HG03108 (cell line): ENCODE data around the gene TSPEAR.

ENCODE experiments used
- ATAC-seq: cut with Tn5 transposase; IDR thresholded peaks from one replicate; pipeline ENCODE4 v1.9.1; 2021; ENCODE audit warnings: moderate library complexity; ENCODE audit not compliant: unreplicated experiment

Gene TSPEAR

GRCh38 chr21:44478801-44479167 lies 232.6 kb downstream of the TSPEAR start:
- no peak for ATAC-seq

DNA sequence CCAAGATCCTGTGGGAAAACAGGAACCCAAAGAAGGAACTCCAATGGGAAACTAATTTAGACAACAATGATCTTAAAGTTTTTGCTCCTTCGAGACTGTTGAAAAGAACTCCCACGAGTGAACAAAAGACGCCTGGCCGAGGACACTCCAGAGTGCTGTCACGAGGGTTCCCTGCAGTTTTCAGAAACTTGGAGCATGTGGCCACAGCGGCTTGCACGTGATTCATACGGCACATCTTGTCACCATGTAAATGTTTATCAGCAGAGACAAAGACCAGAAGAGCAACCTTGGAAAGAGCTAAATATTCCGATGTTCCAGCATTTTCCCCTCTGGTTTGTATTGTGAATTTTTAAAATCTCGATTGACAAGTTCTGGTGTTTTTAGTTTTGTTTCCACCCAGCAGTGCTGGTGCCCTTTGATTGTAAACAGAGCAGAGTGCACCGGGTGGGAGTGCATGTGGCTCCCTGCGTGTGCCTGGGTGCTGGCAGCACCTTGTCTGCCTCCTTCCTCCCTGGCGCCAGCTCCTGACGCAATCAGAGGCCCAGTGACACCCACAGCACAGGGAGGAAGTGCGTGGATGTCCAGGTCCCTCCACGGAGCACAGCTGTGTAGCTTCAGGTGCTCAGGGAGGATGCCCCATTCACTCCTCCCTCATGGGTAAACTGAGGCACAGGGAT lies 233.1 kb downstream of the TSPEAR start:
- no peak for ATAC-seq

GRCh38 chr21:44477712-44478111 lies 233.7 kb downstream of the TSPEAR start:
- no peak for ATAC-seq

GRCh38 chr21:44477131-44477530 lies 234.2 kb downstream of the TSPEAR start:
- ATAC-seq: no peak

DNA sequence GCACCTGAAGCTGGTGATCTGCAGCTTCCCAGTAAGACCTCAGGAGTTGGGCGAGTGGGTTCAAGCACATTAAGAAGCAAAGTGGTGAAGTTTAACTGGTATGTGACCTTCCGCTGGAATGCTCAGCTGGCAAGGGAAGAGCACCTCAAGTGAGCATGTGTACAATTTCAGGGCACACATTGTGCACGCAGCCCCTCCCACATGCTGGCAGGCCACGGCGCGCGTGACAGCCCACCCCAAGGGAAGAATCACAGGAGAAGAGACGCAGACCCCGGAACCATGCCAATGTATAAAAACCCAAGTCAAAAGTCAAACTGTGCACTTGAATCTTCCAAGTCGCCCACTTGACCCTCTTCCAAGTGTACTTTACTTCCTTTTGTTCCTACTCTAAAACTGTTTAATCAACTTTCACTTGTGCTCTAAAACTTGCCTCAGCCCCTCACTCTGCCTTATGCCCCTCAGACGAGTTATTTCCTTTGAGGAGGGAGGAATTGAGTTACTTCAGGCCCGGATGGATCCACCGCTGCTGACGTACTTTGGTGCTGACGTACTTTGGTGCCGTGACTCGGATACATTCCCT lies 236.0 kb downstream of the TSPEAR start:
- no peak for ATAC-seq

GRCh38 chr21:44473915-44474555 lies 237.3 kb downstream of the TSPEAR start:
- ATAC-seq: no peak

DNA sequence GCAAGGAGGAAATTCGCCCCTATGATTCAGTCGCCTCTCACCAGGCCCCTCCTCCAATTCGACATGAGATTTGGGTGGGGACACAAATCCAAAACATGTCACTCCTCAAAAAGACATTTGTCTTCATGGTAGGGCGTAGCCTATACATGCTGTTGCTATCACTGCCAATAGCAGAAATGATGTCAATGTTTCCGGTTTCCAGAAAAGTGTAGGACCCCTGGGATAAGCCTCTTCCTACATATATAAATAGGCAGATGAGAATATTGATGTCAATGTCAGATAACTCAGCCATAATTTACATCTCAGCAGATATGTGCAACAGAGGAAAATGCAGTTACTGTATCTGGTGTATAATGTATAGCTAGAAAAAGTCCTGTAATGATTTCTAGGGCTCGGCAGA lies 239.4 kb downstream of the TSPEAR start:
- ATAC-seq: no peak

GRCh38 chr21:44471341-44471740 lies 240.0 kb downstream of the TSPEAR start:
- ATAC-seq: no peak

- no peak for ATAC-seq
Measured at GRCh38 chr21:44467859-44468195, 243.5 kb downstream of the TSPEAR start.

- no peak for ATAC-seq
Measured at GRCh38 chr21:44466996-44467858, 244.1 kb downstream of the TSPEAR start.

DNA sequence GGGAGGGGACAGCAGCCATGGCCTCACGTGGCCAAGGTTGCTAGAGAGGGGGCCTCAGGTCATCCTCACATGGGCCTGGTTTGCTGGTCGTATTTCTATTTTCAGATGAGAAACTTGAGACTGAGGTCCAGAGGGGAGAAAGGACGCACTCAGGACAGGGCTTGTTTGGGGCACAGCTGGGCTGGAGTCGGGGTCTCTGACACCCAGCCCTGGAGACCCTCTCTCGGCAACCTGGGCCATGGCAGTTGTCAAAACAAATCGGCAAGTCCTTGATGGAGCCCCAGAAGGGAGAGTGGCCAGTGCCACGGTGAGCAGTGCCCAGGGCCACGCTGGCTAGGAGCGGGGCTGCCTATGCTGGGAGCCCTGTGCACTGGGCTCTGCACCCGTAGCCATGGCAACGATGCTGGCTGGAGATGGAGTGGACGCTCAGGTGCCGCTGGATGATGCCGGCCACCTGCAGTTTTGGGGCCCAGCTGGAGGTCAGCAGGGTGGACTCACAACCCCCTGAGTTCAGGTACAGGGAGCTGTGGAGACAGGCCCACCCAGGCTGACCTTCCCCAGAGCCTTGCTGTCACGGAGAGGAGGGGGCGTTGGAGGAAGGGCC lies 244.9 kb downstream of the TSPEAR start:
- ATAC-seq: no peak

DNA sequence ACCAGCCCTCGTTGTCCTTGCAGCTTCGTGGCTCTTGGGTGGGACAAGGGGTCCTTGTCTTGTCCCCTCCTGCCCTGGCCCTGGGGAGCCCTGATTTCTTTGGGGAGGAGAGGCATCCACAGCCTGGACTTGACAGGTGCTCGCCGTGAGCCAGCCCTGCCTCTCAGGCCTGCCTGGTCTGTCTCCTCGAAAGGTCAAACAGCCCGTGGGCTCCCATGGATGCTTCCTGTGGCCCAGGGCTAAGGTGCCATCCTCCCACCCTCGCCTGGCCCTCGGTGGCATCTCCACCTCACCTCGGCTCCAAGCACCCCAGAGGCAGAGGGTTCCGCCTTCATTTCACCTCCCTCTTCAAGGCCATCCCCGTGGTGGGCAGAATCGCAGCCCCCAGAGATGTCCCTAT lies 247.0 kb downstream of the TSPEAR start:
- no peak for ATAC-seq

GRCh38 chr21:44463724-44464123 lies 247.6 kb downstream of the TSPEAR start:
- ATAC-seq: no peak

- no peak for ATAC-seq
Measured at GRCh38 chr21:44462834-44463200, 248.6 kb downstream of the TSPEAR start.

GRCh38 chr21:44462086-44462833 lies 249.1 kb downstream of the TSPEAR start:
- no peak for ATAC-seq

- no peak for ATAC-seq
Measured at GRCh38 chr21:44461464-44462001, 249.8 kb downstream of the TSPEAR start.

DNA sequence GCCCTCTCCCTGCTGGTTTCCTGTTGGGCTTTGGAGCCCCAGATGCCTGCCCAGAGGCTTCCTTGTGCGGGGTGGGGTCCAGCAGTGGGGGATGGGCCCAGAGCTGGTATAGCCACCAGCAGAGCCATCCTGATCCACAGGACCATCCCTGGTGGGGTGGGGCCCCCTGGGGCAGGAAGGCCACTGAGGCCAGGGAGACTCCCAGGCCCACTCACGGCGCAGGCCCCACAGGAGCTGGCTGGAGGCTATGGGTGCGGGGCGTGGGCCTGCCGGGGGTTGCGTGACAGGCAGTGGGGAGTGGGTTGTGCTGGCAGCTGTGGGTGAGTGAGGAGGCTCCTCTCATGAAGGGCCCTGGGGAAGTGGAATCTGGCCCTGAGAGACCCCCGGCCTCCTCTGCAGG lies 250.4 kb downstream of the TSPEAR start:
- ATAC-seq: no peak

GRCh38 chr21:44460441-44460755 lies 251.0 kb downstream of the TSPEAR start:
- ATAC-seq: no peak

DNA sequence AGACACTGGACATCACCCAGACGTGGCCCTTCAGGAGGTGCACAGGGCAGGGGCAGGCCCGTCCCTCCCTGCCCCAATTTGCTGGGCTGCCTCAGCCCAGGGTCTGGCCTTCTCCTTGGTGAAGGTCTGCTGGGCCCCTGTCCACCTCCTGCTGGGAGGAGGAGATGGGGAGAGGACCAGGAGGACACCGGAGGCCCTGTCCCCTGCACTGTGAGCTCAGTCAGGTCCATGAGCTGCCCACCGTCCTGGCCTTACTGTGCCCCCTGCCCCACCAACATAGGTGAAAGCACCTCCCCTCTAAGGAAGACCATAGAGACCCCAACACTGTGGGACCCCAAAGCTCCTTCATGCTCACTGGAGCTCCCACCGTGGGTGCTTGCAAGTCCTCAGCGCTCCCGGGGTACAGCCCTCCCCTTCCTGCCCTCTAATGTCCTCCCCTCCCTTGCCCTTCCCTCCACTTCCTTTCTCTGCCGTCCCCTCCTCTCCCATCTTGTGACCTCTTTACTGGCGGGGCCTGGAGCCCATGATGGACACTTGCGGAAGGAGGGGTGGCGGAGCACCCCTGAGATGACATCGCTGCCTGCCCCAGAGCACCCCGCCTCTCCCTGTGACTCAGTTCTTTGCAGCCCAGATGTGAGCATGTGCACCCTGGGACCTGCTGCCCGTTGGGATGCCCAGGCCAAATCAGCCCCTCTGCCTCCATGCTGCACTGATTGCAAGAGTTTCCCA lies 251.5 kb downstream of the TSPEAR start:
- no peak for ATAC-seq
